HCT116 (cell line): ENCODE measurements around the gene PPP1R14B. TPM values are rescaled to one million over a fixed set of nuclear protein-coding genes. Genes with fewer than 3 reads are reported as not detected.

Experiments used
- ATAC-seq: fragments of 200-7000 bp; cut with Tn5 transposase; 2 replicates; pipeline ENCODE4 v1.9.1; 2020; ENCODE audit warnings: mild to moderate bottlenecking, moderate library complexity
- BruUV-seq: library from RNA; stranded (reverse); fragments of 400-500 nt; replicated peaks from 2 replicates; lab custom pipeline; 2021; lab: Mats Ljungman, UMichigan
- CTCF ChIA-PET: fragments of 300-600 bp; sonication (Branson Sonifier 250); formaldehyde crosslinking; loops from one replicate; lab custom pipeline; 2021; ENCODE audit warnings: antibody characterized with exemption; lab: Charles Lee
- POLR2A ChIA-PET: fragments of 300-600, 350-600 bp; sonication (Branson Sonifier 250); formaldehyde crosslinking; loops from one replicate; lab custom pipeline; 2021; ENCODE audit warnings: antibody characterized with exemption; lab: Charles Lee
- RAD21 ChIA-PET, 2 experiments: fragments of 300-600 bp; sonication (Branson Sonifier 250); formaldehyde crosslinking; loops; one replicate each; lab custom pipeline; 2023; ENCODE audit warnings: low total read pairs in 2 of 2; ENCODE audit not compliant: uncharacterized antibody in 2 of 2, unreplicated experiment in 2 of 2, low non-redundant PET in 1 of 2; lab: Charles Lee
- DNase-seq: peaks from one replicate; pipeline ENCODE4 v3.0.0-alpha.2; 2010; ENCODE audit warnings: low read depth, low spot score
- H2AFZ ChIP-seq: fragments of 200-600 bp; shearing (Covaris generic), sonication (generic); 2 replicates; pipeline ENCODE4 v1.6.1; 2017; ENCODE audit warnings: low read depth, mixed run types, mixed read lengths, antibody characterized with exemption, low read length; ENCODE audit not compliant: poor library complexity, severe bottlenecking
- H3K27ac ChIP-seq: 2 replicates; pipeline ENCODE4 v1.5.1; 2012; ENCODE audit warnings: low read depth, low read length
- H3K27me3 ChIP-seq: fragments of 200-600 bp; sonication (generic); 2 replicates; pipeline ENCODE4 v1.6.1; 2016; ENCODE audit warnings: mixed run types, low read length, mixed read lengths; ENCODE audit not compliant: insufficient read depth
- H3K36me3 ChIP-seq, 2 experiments: fragments of 200-500 bp in 1 of 2; fragments of 200-600 bp in 1 of 2; sonication (Bioruptor generic) in 1 of 2; sonication (generic) in 1 of 2; 2 replicates each; pipeline versions ENCODE4 v1.5.1 to v1.6.1; 2014 to 2016; ENCODE audit warnings: low read length in 2 of 2, inconsistent platforms in 1 of 2, mixed read lengths in 1 of 2, mixed run types in 1 of 2; ENCODE audit not compliant: insufficient read depth in 2 of 2, control insufficient read depth in 1 of 2
- H3K4me1 ChIP-seq, 2 experiments: fragments of 200-600 bp in 1 of 2; sonication (generic) in 1 of 2; 2 replicates each; pipeline versions ENCODE4 v1.5.1 to v1.6.1; 2012 to 2017; ENCODE audit warnings: low read length in 2 of 2, inconsistent platforms in 1 of 2, mild to moderate bottlenecking in 1 of 2, mixed read lengths in 1 of 2, mixed run types in 1 of 2, moderate library complexity in 1 of 2; ENCODE audit not compliant: insufficient read depth in 2 of 2, control insufficient read depth in 1 of 2
- H3K4me2 ChIP-seq: fragments of 200-600 bp; sonication (generic); 2 replicates; pipeline ENCODE4 v1.6.1; 2017; ENCODE audit warnings: mixed run types, low read length, mixed read lengths
- H3K4me3 ChIP-seq, 2 experiments: fragments of 200-600 bp in 1 of 2; sonication (generic) in 1 of 2; replicated peaks in 1 of 2; 2 replicates each; pipeline ENCODE4 v1.5.1; 2011 to 2016; ENCODE audit warnings: low read length in 2 of 2, control low read depth in 1 of 2, low read depth in 1 of 2, mild to moderate bottlenecking in 1 of 2, mixed read lengths in 1 of 2, mixed run types in 1 of 2
- H3K79me2 ChIP-seq: fragments of 200-600 bp; sonication (generic); 2 replicates; pipeline ENCODE4 v1.6.1; 2017; ENCODE audit warnings: mild to moderate bottlenecking, mixed run types, low read length, moderate library complexity, mixed read lengths; ENCODE audit not compliant: insufficient read depth
- H3K9ac ChIP-seq: fragments of 200-600 bp; sonication (generic); 2 replicates; pipeline ENCODE4 v1.6.1; 2016; ENCODE audit warnings: low read length, mixed read lengths
- H3K9me2 ChIP-seq: fragments of 200-600 bp; sonication (generic), shearing (Covaris generic); 2 replicates; pipeline ENCODE4 v1.6.1; 2017; ENCODE audit warnings: mixed run types, mild to moderate bottlenecking, moderate library complexity; ENCODE audit not compliant: insufficient read depth
- H3K9me3 ChIP-seq, 2 experiments: fragments of 200-500 bp in 1 of 2; fragments of 200-600 bp in 1 of 2; sonication (Bioruptor generic) in 1 of 2; sonication (generic) in 1 of 2; 2 replicates each; pipeline ENCODE4 v1.6.1; 2014 to 2017; ENCODE audit warnings: low read length in 2 of 2, mixed read lengths in 2 of 2, inconsistent platforms in 1 of 2, low read depth in 1 of 2, mild to moderate bottlenecking in 1 of 2, mixed run types in 1 of 2, moderate library complexity in 1 of 2; ENCODE audit not compliant: control insufficient read depth in 1 of 2, insufficient read depth in 1 of 2
- H4K20me1 ChIP-seq: fragments of 200-600 bp; sonication (generic), shearing (Covaris generic); 2 replicates; pipeline ENCODE4 v1.6.1; 2017; ENCODE audit warnings: mixed run types, mild to moderate bottlenecking, moderate library complexity; ENCODE audit not compliant: insufficient read depth
- CEBPB ChIP-seq: IDR thresholded peaks from 2 replicates; pipeline ENCODE4 v1.6.1; 2012; ENCODE audit warnings: low read depth
- CTCF ChIP-seq, 3 experiments: fragments of 200-600 bp in 1 of 3; sonication (generic) in 1 of 3; IDR thresholded peaks in 2 of 3; conservative IDR thresholded peaks in 1 of 3; 2 replicates each; pipeline ENCODE4 v1.5.1; 2012 to 2017; ENCODE audit warnings: low read depth in 2 of 3, low read length in 2 of 3, antibody characterized with exemption in 1 of 3, borderline replicate concordance in 1 of 3, control low read depth in 1 of 3, mild to moderate bottlenecking in 1 of 3, mixed read lengths in 1 of 3, mixed run types in 1 of 3, moderate library complexity in 1 of 3; ENCODE audit not compliant: insufficient read depth in 1 of 3
- ELF1 ChIP-seq: IDR thresholded peaks from 2 replicates; pipeline ENCODE4 v1.6.1; 2012; ENCODE audit warnings: low read depth, borderline replicate concordance
- EZH2phosphoT487 ChIP-seq: fragments of 200-600 bp; IDR thresholded peaks from 2 replicates; pipeline ENCODE4 v1.6.1; 2018; ENCODE audit warnings: antibody characterized with exemption, borderline replicate concordance
- FOSL1 ChIP-seq: IDR thresholded peaks from 2 replicates; pipeline ENCODE4 v1.6.1; 2012; ENCODE audit warnings: low read depth
- JUND ChIP-seq: IDR thresholded peaks from 2 replicates; pipeline ENCODE4 v1.6.1; 2012
- POLR2A ChIP-seq: IDR thresholded peaks from 2 replicates; pipeline ENCODE4 v1.7.0; 2011; ENCODE audit warnings: borderline replicate concordance; ENCODE audit not compliant: insufficient read depth, insufficient read length; ENCODE audit errors: extremely low read depth
- POLR2AphosphoS5 ChIP-seq: IDR thresholded peaks from 2 replicates; pipeline ENCODE4 v1.6.1; 2011; ENCODE audit warnings: mild to moderate bottlenecking, low read depth, low read length, moderate library complexity
- RAD21 ChIP-seq: IDR thresholded peaks from 2 replicates; pipeline ENCODE4 v1.6.1; 2012; ENCODE audit warnings: low read depth, mild to moderate bottlenecking
- REST ChIP-seq: IDR thresholded peaks from 2 replicates; pipeline ENCODE4 v1.6.1; 2012; ENCODE audit warnings: low read depth
- SIN3A ChIP-seq: IDR thresholded peaks from 2 replicates; pipeline ENCODE4 v1.6.1; 2012; ENCODE audit warnings: low read depth
- SP1 ChIP-seq: IDR thresholded peaks from 2 replicates; pipeline ENCODE4 v1.6.1; 2012; ENCODE audit warnings: low read depth
- SRF ChIP-seq: IDR thresholded peaks from 2 replicates; pipeline ENCODE4 v1.6.1; 2012; ENCODE audit warnings: low read depth
- TCF7L2 ChIP-seq: IDR thresholded peaks from 2 replicates; pipeline ENCODE4 v1.7.0; 2011; ENCODE audit warnings: borderline replicate concordance, inconsistent platforms; ENCODE audit not compliant: insufficient read depth, insufficient read length; ENCODE audit errors: extremely low read depth
- YY1 ChIP-seq: IDR thresholded peaks from 2 replicates; pipeline ENCODE4 v1.6.1; 2011; ENCODE audit warnings: low read length, low read depth, moderate library complexity, mild to moderate bottlenecking; ENCODE audit not compliant: insufficient replicate concordance; ENCODE audit errors: extremely low read depth
- ZFX ChIP-seq: fragments of 450-650 bp; IDR thresholded peaks from 2 replicates; pipeline ENCODE4 v1.6.1; 2017
- ZNF274 ChIP-seq: fragments of 200-500 bp; sonication (Bioruptor generic); IDR thresholded peaks from 2 replicates; pipeline ENCODE4 v1.6.1; 2014; ENCODE audit warnings: mild to moderate bottlenecking, low read depth, low read length, inconsistent platforms
- intact Hi-C: fragments of 100-400 bp; cut with micrococcal nuclease; formaldehyde crosslinking; loops from 2 replicates; pipeline ENCODE4 v1.10.0; 2022
- total RNA-seq: library from RNA; stranded (reverse); gene quantifications from one replicate; pipeline ENCODE4 v1.2.1, GENCODE V29; 2021; ENCODE audit not compliant: unreplicated experiment
- TF ChIP-seq, protein P1 (sequence below): IDR thresholded peaks from 2 replicates; pipeline ENCODE4 v1.6.1; 2012

PPP1R14B gene
- total RNA-seq, 1 experiment from 2014 or later: 332 TPM

GRCh38 chr11:64269540-64270220 is 22.9 kb upstream of the PPP1R14B start:
- DNase-seq (peak; percentile 99), ATAC-seq (peak; percentile 83)
- H2AFZ ChIP-seq: no peak overlapping the region
- intact Hi-C loops: loop anchor here (1.0 to 2.0 kb wide), 2 partner anchors 32 to 65 kb away; no protein-coding TSS in a partner anchor
- H3K4me3 ChIP-seq: peak overlapping the region; percentile 72 to 98
- H3K9ac ChIP-seq: peak overlapping the region; percentile 80
- TSS peak; percentile 65 for BruUV-seq
- H3K36me3 ChIP-seq: 0 out of 4 replicates have a peak, but pooled peaks cover 2 to 9% of the 10 kb centered on the region in 2 experiments
- ChIA-PET CTCF (interaction anchor here (0.7 to 2.5 kb wide), 10 partner anchors 18 to 87 kb away, joined by 3 to 11 read pairs (median 4); partner anchors contain the start of genes PRDX5 and TRMT112), RAD21 (interaction anchor here in 1 of 2 experiments (0.8 kb wide), 1 partner anchor 43 kb away, joined by 3 read pairs; no protein-coding TSS in a partner anchor), POLR2A (interaction anchor here (0.8 to 3.9 kb wide), 18 partner anchors 12 to 103 kb away, joined by 3 to 29 read pairs (median 4); partner anchors contain the start of genes BAD, ESRRA, FKBP2 and GPR137)
- H3K4me2 ChIP-seq: peak overlapping the region; percentile 91
- no peaks in the 10 kb centered on the region for H3K9me3 ChIP-seq
- H3K27me3 ChIP-seq: no peaks in the 10 kb centered on the region
- peaks cover 18 to 31% of the 10 kb centered on the region in 2 experiments; a peak in 3 of 4 replicates for H3K4me1 ChIP-seq
- H3K9me2 ChIP-seq: no peaks in the 10 kb centered on the region
- peaks cover 8% of the 10 kb centered on the region; the same call in 1 of the 2 replicates for H3K79me2 ChIP-seq
- peak overlapping the region; percentile 95 for H3K27ac ChIP-seq
- no peaks in the 10 kb centered on the region for H4K20me1 ChIP-seq
- TF ChIP-seq ZFX (peak; percentile 34; the same call in 1 of the 2 replicates), SIN3A (no peak), REST (no peak), TCF7L2 (peak; percentile 35), FOSL1 (no peak), ELF1 (no peak), ZNF274 (no peak), SP1 (no peak), YY1 (peak; percentile 99), POLR2AphosphoS5 (peak; percentile 87), JUND (no peak), EZH2phosphoT487 (no peak), POLR2A (peak; percentile 14), CTCF (IDR thresholded peaks at IDR 0.05 in 2 of 3, conservative IDR thresholded peaks at IDR 0.05 in 1 of 3; ENCODE audit: borderline replicate concordance in 1 of 3, insufficient read depth in 1 of 3, low read depth in 2 of 3, low read length in 2 of 3) (no peak), RAD21 (no peak), SRF (no peak), CEBPB (no peak)
- TF ChIP-seq, protein P1, sequence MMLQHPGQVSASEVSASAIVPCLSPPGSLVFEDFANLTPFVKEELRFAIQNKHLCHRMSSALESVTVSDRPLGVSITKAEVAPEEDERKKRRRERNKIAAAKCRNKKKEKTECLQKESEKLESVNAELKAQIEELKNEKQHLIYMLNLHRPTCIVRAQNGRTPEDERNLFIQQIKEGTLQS: no peak
